Stimulated activated CD4-positive, alpha-beta T cell treated with anti-CD3 and anti-CD28 coated beads, Interleukin-15, amount 100 ng/mL, for 48 hours (primary cell): Measurements from ENCODE around the gene SP8.

Source experiments
- DNase-seq, 2 donors: peaks; one replicate each; pipeline ENCODE4 v3.0.0-alpha.2; 2020; ENCODE audit warnings: low read depth in 2 of 2

The SP8 gene

GRCh38 chr7:20794676-20795075 is 8.0 kb upstream of the SP8 start:
- DNase-seq = no peak

GRCh38 chr7:20793694-20794394 is 7.2 kb upstream of the SP8 start:
- no peak for DNase-seq

- no peak for DNase-seq
Measured at GRCh38 chr7:20793248-20793647, 6.6 kb upstream of the SP8 start.

GRCh38 chr7:20791538-20792434 is 5.1 kb upstream of the SP8 start:
- DNase-seq = no peak

- DNase-seq = no peak
Measured at GRCh38 chr7:20790375-20790774, 3.7 kb upstream of the SP8 start.

- no peak for DNase-seq
Measured at GRCh38 chr7:20788420-20788990, 1.8 kb upstream of the SP8 start.

- no peak for DNase-seq
Measured at GRCh38 chr7:20787660-20788419, 1.2 kb upstream of the SP8 start.

GRCh38 chr7:20786421-20786778 is 286 bp downstream of the SP8 start:
- no peak for DNase-seq

GRCh38 chr7:20786049-20786412 is 655 bp downstream of the SP8 start:
- DNase-seq = no peak

- no peak for DNase-seq
Measured at GRCh38 chr7:20785157-20786048, 1.3 kb downstream of the SP8 start.

GRCh38 chr7:20784388-20785156 is 2.1 kb downstream of the SP8 start:
- DNase-seq = no peak

- DNase-seq = no peak
Measured at GRCh38 chr7:20783700-20784387, 2.8 kb downstream of the SP8 start.

GRCh38 chr7:20783125-20783699 is 3.5 kb downstream of the SP8 start:
- DNase-seq = no peak

GRCh38 chr7:20779041-20779440 is 7.6 kb downstream of the SP8 start:
- DNase-seq = no peak

- no peak for DNase-seq
Measured at GRCh38 chr7:20778063-20778721, 8.5 kb downstream of the SP8 start.

GRCh38 chr7:20777377-20778062 is 9.2 kb downstream of the SP8 start:
- DNase-seq = no peak

- DNase-seq = no peak
Measured at GRCh38 chr7:20776942-20777341, 9.7 kb downstream of the SP8 start.

- no peak for DNase-seq
Measured at GRCh38 chr7:20776214-20776911, 10.3 kb downstream of the SP8 start.
